Activated gamma-delta T cell (primary cell): Measurements from ENCODE around the gene ZFYVE28.

Experiments used
- DNase-seq: peaks from one replicate; lab custom pipeline; 2025; lab: John Stamatoyannopoulos, UW

The ZFYVE28 gene

DNA sequence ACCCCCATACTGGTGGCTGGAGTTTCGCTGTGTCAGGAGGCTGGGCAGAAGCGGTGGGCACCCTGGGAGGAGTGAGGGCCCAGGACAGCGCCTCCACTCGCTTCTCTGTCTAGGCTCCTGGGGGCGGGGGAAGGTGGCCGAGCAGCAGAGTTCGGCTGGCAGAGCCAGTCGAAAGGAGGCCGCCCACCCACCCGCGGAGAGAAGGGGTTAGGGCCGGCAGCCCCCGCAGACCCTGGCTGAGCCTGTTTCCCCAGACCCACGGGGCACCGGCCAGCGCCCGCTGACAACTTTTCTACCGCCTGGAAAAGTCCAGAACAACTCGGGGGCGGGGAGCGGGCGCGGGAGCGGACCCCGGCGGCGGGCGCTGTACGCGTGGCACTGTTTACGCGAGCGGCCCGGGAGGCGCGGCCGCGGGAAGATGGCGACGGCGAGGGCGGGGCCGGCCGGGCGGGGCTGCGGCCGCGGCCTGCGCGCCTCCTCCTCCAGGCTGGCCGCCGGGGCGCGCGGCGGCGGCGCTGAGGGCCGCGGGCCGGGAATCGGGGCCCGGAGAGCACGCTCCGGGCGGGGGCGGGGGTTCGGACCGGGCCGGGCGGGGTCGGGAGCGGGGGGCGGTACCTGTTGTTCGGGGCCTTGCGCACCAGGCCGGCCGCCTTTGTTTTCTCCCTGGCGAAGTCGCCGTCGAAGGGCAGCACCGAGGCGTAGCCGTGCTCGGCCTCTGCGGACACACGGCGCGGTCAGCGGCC lies 157.2 kb downstream of the ZFYVE28 start:
- DNase-seq = peak; percentile 52

- DNase-seq = no peak
These were observed 157.9 kb downstream of the ZFYVE28 start for GRCh38 chr4:2260344-2261109.

- no peak for DNase-seq
These were observed 158.7 kb downstream of the ZFYVE28 start for GRCh38 chr4:2259541-2260343.

- no peak for DNase-seq
These were observed 159.4 kb downstream of the ZFYVE28 start for GRCh38 chr4:2259036-2259540.

GRCh38 chr4:2258091-2259035 lies 160.1 kb downstream of the ZFYVE28 start:
- no peak for DNase-seq

DNA sequence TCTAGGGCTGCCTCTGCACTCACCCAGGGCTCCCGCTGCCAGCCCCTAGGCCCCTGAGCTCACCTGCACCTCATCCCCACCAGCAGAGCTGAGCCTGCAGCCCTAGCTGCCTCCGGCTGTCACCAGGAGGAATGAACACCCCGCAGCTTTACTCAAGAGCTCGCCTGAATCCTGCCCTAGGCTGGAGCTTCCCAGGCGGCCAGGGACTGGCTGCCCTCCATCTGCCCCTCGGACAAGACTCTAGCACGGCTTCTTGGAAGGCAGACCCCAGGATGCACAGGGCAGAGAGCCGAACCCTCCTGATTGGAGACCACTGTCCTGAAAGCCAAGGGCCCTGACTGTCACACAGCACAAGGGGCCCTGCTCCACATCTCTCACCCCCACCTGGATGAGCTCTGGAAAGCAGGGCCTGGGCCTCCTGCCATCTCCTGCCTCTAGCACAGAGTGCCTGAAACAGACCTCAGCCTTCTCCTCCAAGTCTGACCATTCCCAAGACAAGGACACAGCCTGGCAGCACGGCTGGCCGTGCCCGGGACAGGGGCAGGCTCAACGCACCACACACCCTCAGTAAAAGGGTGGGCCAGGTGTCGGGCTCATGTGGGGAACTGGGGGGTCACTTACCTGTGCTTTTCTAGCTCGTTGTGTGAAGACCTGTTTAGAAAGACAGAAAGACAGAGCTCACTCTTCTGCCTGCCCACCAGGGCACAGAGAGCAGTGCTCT lies 160.9 kb downstream of the ZFYVE28 start:
- DNase-seq = no peak

DNA sequence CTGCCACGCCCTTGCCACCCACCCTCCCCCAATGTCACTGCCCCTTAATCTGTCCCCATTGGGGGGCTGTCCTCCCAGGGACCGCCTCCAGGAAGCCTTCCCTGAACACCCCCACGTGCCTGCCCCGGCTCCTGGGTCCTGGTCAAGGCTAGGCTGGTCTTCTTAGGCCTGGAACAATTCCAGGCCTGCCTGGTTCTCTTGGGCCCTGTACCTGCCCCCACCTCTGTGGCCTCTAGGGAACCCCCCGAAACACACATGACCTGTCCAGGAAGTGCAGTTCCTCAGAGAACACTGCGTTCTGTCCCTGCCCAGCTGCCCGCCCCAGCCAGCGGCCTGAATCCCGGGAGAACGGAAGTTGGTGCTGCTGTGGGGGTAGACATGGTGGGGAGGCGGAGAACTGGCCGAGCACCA lies 161.7 kb downstream of the ZFYVE28 start:
- DNase-seq = no peak

DNA sequence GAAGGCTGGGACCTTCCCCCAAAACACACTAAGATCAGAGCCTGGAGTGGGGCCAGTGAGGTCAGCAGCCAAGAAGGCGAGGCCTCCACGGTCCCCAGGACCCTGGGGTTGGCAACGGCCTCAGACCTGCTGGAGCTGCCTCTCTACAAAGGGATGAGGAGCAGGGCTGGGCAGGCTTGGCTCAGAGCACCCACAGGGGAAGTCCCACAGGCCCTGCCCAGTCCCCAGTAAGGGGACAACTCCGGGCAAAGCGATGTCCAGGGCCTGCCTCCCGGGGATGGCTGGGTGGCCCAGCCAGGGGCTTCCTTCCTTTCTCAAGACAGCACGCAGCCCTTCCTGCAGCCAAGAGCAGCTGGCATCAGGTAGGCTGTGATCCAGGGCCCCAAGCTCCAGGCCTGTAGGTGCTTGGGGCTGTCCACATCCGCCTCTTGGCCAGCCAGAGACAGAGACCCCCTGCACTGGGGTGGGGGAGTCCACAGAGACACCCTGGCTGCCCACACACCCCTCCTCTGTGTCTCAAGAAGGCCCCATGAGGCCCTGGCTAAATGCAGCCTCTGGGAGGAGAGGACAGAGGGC lies 162.2 kb downstream of the ZFYVE28 start:
- DNase-seq = no peak

DNA sequence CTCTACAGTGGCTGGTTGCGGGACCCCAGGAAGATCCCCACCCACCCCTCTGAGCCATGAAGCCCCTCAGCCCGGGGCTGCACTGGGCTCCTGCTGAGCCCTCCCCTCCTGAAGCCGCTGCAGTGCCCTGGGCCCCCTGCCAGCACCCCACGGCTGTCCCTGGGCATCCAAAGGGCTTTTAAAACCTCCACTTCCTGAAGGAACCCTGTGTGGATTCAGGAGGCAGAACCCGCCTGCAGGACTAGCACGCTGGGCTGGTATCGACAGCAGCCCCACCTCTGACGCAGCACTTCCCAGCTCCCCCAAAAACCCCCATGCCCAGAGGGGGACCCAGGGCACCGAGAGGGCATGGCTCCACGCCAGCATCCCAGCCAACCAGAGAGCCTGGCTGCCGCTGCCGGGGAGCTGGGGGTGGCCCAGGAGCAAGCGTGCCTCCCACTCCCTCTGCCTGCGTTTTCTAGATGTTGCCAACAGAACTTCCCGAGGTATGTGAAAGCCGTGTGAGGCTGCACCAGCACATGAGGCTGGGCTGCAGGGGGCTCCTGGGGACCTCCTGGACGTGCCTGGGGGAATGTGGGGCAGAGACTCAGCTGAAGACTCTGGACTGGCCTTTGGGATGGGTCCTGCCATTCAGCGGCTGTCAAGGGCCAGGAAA lies 162.8 kb downstream of the ZFYVE28 start:
- no peak for DNase-seq

GRCh38 chr4:2254665-2255500 lies 163.6 kb downstream of the ZFYVE28 start:
- no peak for DNase-seq

DNA sequence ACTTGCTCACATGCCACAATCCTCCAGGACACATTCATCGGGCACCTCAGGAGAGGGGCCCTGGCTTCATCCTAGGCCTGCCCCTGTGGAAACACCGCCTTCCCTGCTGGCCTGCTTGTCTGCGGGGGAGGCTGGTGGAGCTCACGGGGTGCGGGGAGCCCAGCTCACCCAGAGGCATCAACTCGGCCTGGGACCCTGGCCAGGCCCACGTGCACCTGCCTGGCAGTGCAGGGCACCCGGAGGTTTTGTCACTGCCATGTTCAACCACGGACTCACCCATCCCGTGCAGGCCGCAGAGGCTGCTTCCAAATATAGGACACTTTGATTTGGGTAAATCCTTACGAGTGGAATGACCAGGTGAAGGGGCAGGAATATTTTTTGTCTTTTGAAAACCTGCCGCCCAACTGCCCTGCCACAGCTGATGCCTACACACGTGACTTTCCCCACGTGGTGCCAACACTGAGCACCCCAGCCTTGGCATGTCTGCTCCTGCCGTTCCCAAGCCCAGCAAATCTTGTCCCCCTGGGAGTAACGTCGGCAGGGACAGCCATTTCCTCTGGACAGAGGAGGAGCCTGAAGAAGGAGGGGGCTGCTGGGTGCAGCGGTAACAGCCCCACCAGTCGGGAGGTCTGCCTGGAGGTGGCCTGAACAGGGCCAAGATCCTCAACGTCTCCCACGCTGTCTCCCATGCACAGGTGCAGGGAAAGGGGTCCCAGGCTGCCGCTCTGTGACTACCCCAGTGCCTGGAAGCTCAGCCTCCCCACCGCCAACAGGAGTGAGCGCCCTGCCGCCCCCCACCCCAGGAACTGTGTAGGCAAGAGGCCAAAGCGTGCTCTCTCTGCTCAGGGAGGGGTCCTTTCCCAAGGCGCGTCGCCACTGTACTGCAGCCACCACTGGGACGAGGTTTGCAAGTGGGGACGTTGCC lies 165.0 kb downstream of the ZFYVE28 start:
- DNase-seq = no peak

DNA sequence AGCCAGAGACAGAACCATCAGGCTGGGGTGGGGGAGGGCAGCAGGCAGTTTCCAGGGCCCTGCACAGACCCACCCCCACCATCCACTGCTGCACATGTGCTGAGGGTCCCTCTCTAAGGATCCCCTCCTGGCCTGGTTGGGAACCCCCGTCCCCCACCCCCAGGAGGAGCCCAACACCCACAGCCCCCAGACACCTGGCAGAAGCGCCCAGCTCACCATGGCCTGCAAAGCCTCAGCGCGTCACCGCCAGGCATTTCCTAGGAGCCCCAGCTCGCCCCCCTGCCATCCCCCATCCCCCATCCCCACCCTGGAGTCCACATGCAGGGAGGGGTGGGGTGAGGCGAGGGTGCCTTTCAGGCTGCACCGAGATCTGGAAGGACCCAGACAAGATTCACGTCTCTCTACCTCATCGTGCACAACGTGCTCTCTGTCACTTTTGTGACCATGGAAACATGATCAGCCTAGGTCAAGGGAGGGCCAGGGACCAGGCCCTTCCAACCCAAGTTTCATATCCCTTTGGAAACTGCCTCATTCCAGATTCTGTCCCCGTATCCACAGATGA lies 165.8 kb downstream of the ZFYVE28 start:
- DNase-seq = no peak

GRCh38 chr4:2251795-2252529 lies 166.5 kb downstream of the ZFYVE28 start:
- DNase-seq = no peak

GRCh38 chr4:2251073-2251794 lies 167.2 kb downstream of the ZFYVE28 start:
- no peak for DNase-seq

- no peak for DNase-seq
These were observed 167.9 kb downstream of the ZFYVE28 start for GRCh38 chr4:2250357-2251072.
